HepG2 (cell line): ENCODE measurements around the gene RPTN. TPM values are rescaled to one million over a fixed set of nuclear protein-coding genes. Genes with fewer than 3 reads are reported as not detected.

Experiments
- ATAC-seq: fragments of 200-7000 bp; cut with Tn5 transposase; 3 replicates; pipeline ENCODE4 v1.9.1; 2020; ENCODE audit warnings: mild to moderate bottlenecking, moderate library complexity
- BruUV-seq: library from RNA; stranded (reverse); fragments of 400-500 nt; replicated peaks from 2 replicates; lab custom pipeline; 2021; lab: Mats Ljungman, UMichigan
- CTCF ChIA-PET: fragments of 300-600 bp; formaldehyde crosslinking; extraction: SDS; loops from one replicate; lab custom pipeline; 2021; ENCODE audit warnings: low total read pairs, inconsistent platforms, low intra/inter-chr PET ratio; lab: Yijun Ruan, JAX
- POLR2A ChIA-PET: fragments of 350-600 bp; sonication (Branson Sonifier 250); formaldehyde crosslinking; loops from one replicate; lab custom pipeline; 2020; ENCODE audit warnings: antibody characterized with exemption, inconsistent platforms; lab: Yijun Ruan, JAX
- DNase-seq: peaks from one replicate; pipeline ENCODE4 v3.0.0-alpha.2; 2015; ENCODE audit warnings: low spot score
- FAIRE-seq: peaks from 3 replicates; lab custom pipeline; 2011; peaks lifted over from hg19 to GRCh38; lab: Jason Lieb, UNC
- H2AFZ ChIP-seq: one replicate; pipeline ENCODE4 v1.6.1; 2011; ENCODE audit warnings: low read length, inconsistent platforms
- H3K27ac ChIP-seq: fragments of 300-600 bp; 3 replicates; pipeline ENCODE4 v1.8.0; 2011; ENCODE audit warnings: mixed run types, mild to moderate bottlenecking, mixed read lengths, low read length, inconsistent platforms; ENCODE audit not compliant: insufficient read depth; ENCODE audit errors: extremely low read length
- H3K27me3 ChIP-seq, 2 experiments: fragments of 200-600 bp in 1 of 2; 2 replicates in 1 of 2; 3 replicates in 1 of 2; pipeline versions ENCODE4 v1.6.0 to v1.8.0; 2011; ENCODE audit warnings: low read length in 2 of 2, mild to moderate bottlenecking in 2 of 2, moderate library complexity in 2 of 2, inconsistent platforms in 1 of 2; ENCODE audit not compliant: insufficient read depth in 2 of 2, control insufficient read depth in 1 of 2
- H3K36me3 ChIP-seq, 2 experiments: fragments of 200-600 bp in 1 of 2; replicated peaks in 1 of 2; 2 replicates in 1 of 2; 3 replicates in 1 of 2; pipeline versions ENCODE4 v1.5.1 to v1.8.0; 2011; ENCODE audit warnings: low read length in 2 of 2, inconsistent platforms in 1 of 2; ENCODE audit not compliant: insufficient read depth in 2 of 2, control insufficient read depth in 1 of 2
- H3K4me1 ChIP-seq: 2 replicates; pipeline ENCODE4 v1.5.1; 2012; ENCODE audit warnings: low read length, inconsistent platforms; ENCODE audit not compliant: insufficient read depth
- H3K4me2 ChIP-seq: 2 replicates; pipeline ENCODE4 v1.6.0; 2011; ENCODE audit warnings: low read depth, low read length, inconsistent platforms
- H3K4me3 ChIP-seq, 3 experiments: fragments of 200-600 bp in 1 of 3; sonication (generic), shearing (Covaris generic) in 1 of 3; replicated peaks in 1 of 3; 2 replicates each; pipeline ENCODE4 v1.5.1; 2011 to 2016; ENCODE audit warnings: low read length in 3 of 3, inconsistent platforms in 2 of 3, low read depth in 2 of 3, mild to moderate bottlenecking in 2 of 3, control low read depth in 1 of 3, mixed read lengths in 1 of 3; ENCODE audit not compliant: insufficient read depth in 1 of 3
- H3K79me2 ChIP-seq: one replicate; pipeline ENCODE4 v1.6.1; 2011; ENCODE audit warnings: low read length, inconsistent platforms; ENCODE audit not compliant: insufficient read depth
- H3K9ac ChIP-seq: 2 replicates; pipeline ENCODE4 v1.6.0; 2011; ENCODE audit warnings: mild to moderate bottlenecking, low read depth, low read length, inconsistent platforms; ENCODE audit not compliant: insufficient read depth
- H3K9me3 ChIP-seq: 2 replicates; pipeline ENCODE4 v1.5.1; 2012; ENCODE audit warnings: mild to moderate bottlenecking, low read length
- H4K20me1 ChIP-seq: 2 replicates; pipeline ENCODE4 v1.6.0; 2011; ENCODE audit warnings: inconsistent platforms, mild to moderate bottlenecking, low read length, moderate library complexity; ENCODE audit not compliant: insufficient read depth
- ARID2 ChIP-seq: sonication (generic); formaldehyde crosslinking; IDR thresholded peaks from 2 replicates; pipeline ENCODE4 v1.8.1; 2022; ENCODE audit warnings: mild to moderate bottlenecking, missing genetic modification reagents, borderline replicate concordance
- ARNTL ChIP-seq: sonication (generic); formaldehyde crosslinking; IDR thresholded peaks from 2 replicates; pipeline ENCODE4 v1.4.0; 2020; ENCODE audit warnings: mild to moderate bottlenecking, missing genetic modification reagents
- CBX1 ChIP-seq: IDR thresholded peaks from one replicate; pipeline ENCODE4 v1.6.1; 2016; ENCODE audit warnings: antibody characterized with exemption, low read depth
- CENPBD1 ChIP-seq: sonication (generic); formaldehyde crosslinking; IDR thresholded peaks from 2 replicates; pipeline ENCODE4 v1.8.0; 2022; ENCODE audit warnings: missing genetic modification reagents, low read depth, mild to moderate bottlenecking, borderline replicate concordance
- GPN1 ChIP-seq: sonication (generic); formaldehyde crosslinking; IDR thresholded peaks from 2 replicates; pipeline ENCODE4 v1.5.1; 2020; ENCODE audit warnings: missing genetic modification reagents, borderline replicate concordance
- RBFOX2 ChIP-seq: fragments of 200-400 bp; formaldehyde crosslinking; IDR thresholded peaks from 2 replicates; pipeline ENCODE4 v1.6.1; 2017; ENCODE audit warnings: low read depth, mild to moderate bottlenecking, low read length
- SMYD3 ChIP-seq: sonication (generic); formaldehyde crosslinking; IDR thresholded peaks from 2 replicates; pipeline ENCODE4 v1.8.1; 2023; ENCODE audit warnings: mild to moderate bottlenecking, missing genetic modification reagents
- TAF1 ChIP-seq: sonication (generic); formaldehyde crosslinking; IDR thresholded peaks from 2 replicates; pipeline ENCODE4 v1.4.0; 2020; ENCODE audit warnings: missing genetic modification reagents
- TBX2 ChIP-seq: sonication (generic); formaldehyde crosslinking; IDR thresholded peaks from 2 replicates; pipeline ENCODE4 v1.5.0; 2020; ENCODE audit warnings: missing genetic modification reagents, mild to moderate bottlenecking, borderline replicate concordance
- TBX3 ChIP-seq: fragments of 450-650 bp; IDR thresholded peaks from 2 replicates; pipeline ENCODE4 v1.6.1; 2017; ENCODE audit warnings: antibody characterized with exemption, mild to moderate bottlenecking, inconsistent platforms, borderline replicate concordance
- TSC22D2 ChIP-seq: sonication (generic); formaldehyde crosslinking; IDR thresholded peaks from 2 replicates; pipeline ENCODE4 v1.5.1; 2020; ENCODE audit warnings: missing genetic modification reagents, mild to moderate bottlenecking, borderline replicate concordance
- ZNF276 ChIP-seq: sonication (generic); formaldehyde crosslinking; IDR thresholded peaks from 2 replicates; pipeline ENCODE4 v1.4.0; 2020; ENCODE audit warnings: mild to moderate bottlenecking, low read depth, missing genetic modification reagents
- ZNF354B ChIP-seq: sonication (generic); formaldehyde crosslinking; IDR thresholded peaks from 2 replicates; pipeline ENCODE4 v1.8.0; 2022; ENCODE audit warnings: mild to moderate bottlenecking, missing genetic modification reagents
- ZNF407 ChIP-seq: sonication (generic); formaldehyde crosslinking; IDR thresholded peaks from one replicate; pipeline ENCODE4 v1.5.1; 2020; ENCODE audit warnings: mild to moderate bottlenecking, missing genetic modification reagents; ENCODE audit errors: not compliant biosample characterization
- ZNF674 ChIP-seq: sonication (generic); formaldehyde crosslinking; IDR thresholded peaks from 2 replicates; pipeline ENCODE4 v1.5.0; 2020; ENCODE audit warnings: low read depth, mild to moderate bottlenecking, missing genetic modification reagents
- WGBS: methylation state at CpG from one replicate; pipeline ENCODE4 v1.1.6; 2017; ENCODE audit warnings: low lambda C conversion rate; 5-methylcytosine and 5-hydroxymethylcytosine counted together
- in situ Hi-C: cut with HindIII; loops from 2 replicates; pipeline ENCODE4 v1.10.0; 2017; ENCODE audit warnings: low pct_unique_long_range_greater_than_20kb; ENCODE audit not compliant: extremely low pct_ligation_motif_present
- intact Hi-C: fragments of 100-400 bp; cut with micrococcal nuclease; formaldehyde crosslinking; loops from one replicate; pipeline ENCODE4 v1.10.0; 2022; ENCODE audit not compliant: unreplicated experiment
- polyA plus RNA-seq, 8 experiments: library from polyadenylated mRNA; depleted of rRNA in 3 of 8; stranded (reverse) in 7 of 8; unstranded in 1 of 8; fragments of >200 nt; fragmentation: Illumina TruSeq in 4 of 8; extraction: Trizol in 4 of 8; gene quantifications; 2 replicates each; pipeline versions ENCODE4 v1.2.1 to v1.2.3, GENCODE V29; 2011 to 2016; ENCODE audit warnings: low read depth in 4 of 8, missing spikeins in 1 of 8, mixed read lengths in 1 of 8; ENCODE audit not compliant: insufficient read depth in 1 of 8
- total RNA-seq, 5 experiments: library from RNA; depleted of rRNA; stranded (reverse); fragments of >200 nt; fragmentation: Illumina TruSeq; extraction: Trizol; gene quantifications; 2 replicates each; pipeline ENCODE4 v1.2.3, GENCODE V29; 2016; ENCODE audit warnings: low read depth in 1 of 5

Gene RPTN
- total and polyA plus RNA-seq, 2 of the 13 experiments (the other 11 are each of a cell fraction or from before 2014, with no cell fraction given): not detected

DNA sequence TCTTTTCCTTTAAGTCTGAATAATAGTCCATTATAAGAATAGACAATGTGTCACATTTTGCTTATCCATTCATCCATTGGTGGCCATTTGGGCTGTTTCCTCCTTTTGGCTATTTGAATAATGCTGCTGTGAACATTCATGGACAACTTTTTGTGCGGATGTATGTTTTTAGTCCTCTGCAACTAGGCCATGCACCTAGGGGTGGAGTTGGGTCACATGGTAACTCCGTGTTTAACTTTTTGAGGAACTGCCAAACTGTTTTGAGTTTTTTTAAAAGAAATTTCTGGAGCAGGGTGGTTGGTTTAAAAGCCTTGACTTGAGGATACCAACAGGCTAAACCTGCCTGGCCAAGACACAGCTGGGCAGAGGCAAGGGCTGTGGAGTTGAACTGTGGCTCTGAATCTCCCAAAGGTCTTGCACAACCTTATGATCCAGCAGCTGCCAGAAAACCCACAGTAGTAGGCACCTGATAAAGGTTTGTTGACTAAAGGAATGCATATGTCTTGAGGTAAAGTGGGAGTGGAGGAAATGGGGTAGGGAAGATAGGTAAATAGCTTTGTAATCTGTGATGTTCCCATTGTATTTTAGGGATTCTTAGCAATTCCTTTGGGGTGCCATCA lies 5.6 kb upstream of the RPTN start:
- Histone ChIP-seq H3K4me1 (peaks cover 10% of the 10 kb centered on the region), H3K36me3 (no peaks in the 10 kb centered on the region), H3K27ac (no peak overlapping the region), H3K9ac (no peak overlapping the region), H2AFZ (no peak overlapping the region), H3K4me2 (no peak overlapping the region), H3K79me2 (no peaks in the 10 kb centered on the region), H3K9me3 (no peaks in the 10 kb centered on the region), H3K27me3 (no peaks in the 10 kb centered on the region), H3K4me3 (no peak overlapping the region), H4K20me1 (no peaks in the 10 kb centered on the region)
- no peak for ATAC-seq
- CTCF ChIA-PET: no interaction called here
- POLR2A ChIA-PET: no interaction called here
- 50% methylated on average over 2 of the region's 2 CpGs for WGBS
- no TSS peak for BruUV-seq
- no peak for FAIRE-seq
- no peak for DNase-seq
- intact Hi-C loops: no loop called here
- in situ Hi-C loops: no loop called here
- no peak for TF ChIP-seq GPN1
- TF ChIP-seq TSC22D2 (CRISPR knock-in tag): no peak
- TF ChIP-seq ARID2 (CRISPR knock-in tag): no peak
- no peak for TF ChIP-seq RBFOX2
- no peak for TF ChIP-seq TBX2 (CRISPR knock-in tag)
- TF ChIP-seq CENPBD1: no peak
- no peak for TF ChIP-seq ARNTL (CRISPR knock-in tag)
- no peak for TF ChIP-seq ZNF276
- TF ChIP-seq ZNF674 (CRISPR knock-in tag): no peak
- no peak for TF ChIP-seq TAF1 (CRISPR knock-in tag)
- no peak for TF ChIP-seq ZNF354B
- TF ChIP-seq CBX1: no peak
- no peak for TF ChIP-seq ZNF407 (CRISPR knock-in tag)
- TF ChIP-seq TBX3: no peak
- no peak for TF ChIP-seq SMYD3 (CRISPR knock-in tag)
